RWPE2 (cell line): Measurements from ENCODE around the gene KDF1.
A peak's percentile ranks its signal among the peaks of the same experiment; 100 is the strongest.
"Not testable (repeated sequence)": the region's sequence is repeated elsewhere in the genome, so short reads cannot be mapped to it uniquely, and the experiment has no call there.

Experiments used
- ATAC-seq: fragments of 200-7000 bp; cut with Tn5 transposase; 3 replicates; pipeline ENCODE4 v1.9.1; 2021; ENCODE audit warnings: low read depth
- DNase-seq: peaks from one replicate; pipeline ENCODE4 v3.0.0-alpha.2; 2020; ENCODE audit warnings: low spot score
- H3K27ac ChIP-seq: fragments of 450-650 bp; 2 replicates; pipeline ENCODE4 v1.5.1; 2017; ENCODE audit warnings: mild to moderate bottlenecking; ENCODE audit not compliant: poor library complexity, severe bottlenecking
- H3K27me3 ChIP-seq: fragments of 250-450 bp; sonication (Bioruptor Pico); 2 replicates; pipeline ENCODE4 v1.5.1; 2021; ENCODE audit warnings: mild to moderate bottlenecking, moderate library complexity; ENCODE audit not compliant: insufficient read depth, poor library complexity, severe bottlenecking
- H3K36me3 ChIP-seq: fragments of 250-450 bp; sonication (Bioruptor Pico); 2 replicates; pipeline ENCODE4 v1.5.1; 2020; ENCODE audit warnings: low read depth, mild to moderate bottlenecking, moderate library complexity
- H3K4me1 ChIP-seq: fragments of 250-450 bp; sonication (Bioruptor Pico); 2 replicates; pipeline ENCODE4 v1.5.1; 2021; ENCODE audit warnings: mild to moderate bottlenecking, moderate library complexity; ENCODE audit not compliant: insufficient read depth, poor library complexity, severe bottlenecking
- H3K4me3 ChIP-seq: fragments of 250-450 bp; sonication (Bioruptor Pico); 2 replicates; pipeline ENCODE4 v1.5.1; 2021; ENCODE audit warnings: mild to moderate bottlenecking, moderate library complexity; ENCODE audit not compliant: severe bottlenecking
- H3K9me3 ChIP-seq: fragments of 250-450 bp; sonication (Bioruptor Pico); 2 replicates; pipeline ENCODE4 v1.5.1; 2021; ENCODE audit warnings: mild to moderate bottlenecking, moderate library complexity; ENCODE audit not compliant: severe bottlenecking
- CTCF ChIP-seq: fragments of 450-650 bp; IDR thresholded peaks from one replicate; pipeline ENCODE4 v1.5.1; 2017; ENCODE audit warnings: mild to moderate bottlenecking, moderate library complexity; ENCODE audit not compliant: poor library complexity, severe bottlenecking

KDF1 gene

GRCh38 chr1:26994020-26994786 is 33.9 kb upstream of the KDF1 start:
- no peak for ATAC-seq
- TF ChIP-seq CTCF = no peak
- peak; percentile 49 for DNase-seq
- peaks cover 46% of the 10 kb centered on the region for H3K4me1 ChIP-seq
- no peaks in the 10 kb centered on the region for H3K27me3 ChIP-seq
- peaks cover 15% of the 10 kb centered on the region for H3K36me3 ChIP-seq
- peak overlapping the region; percentile 98 for H3K27ac ChIP-seq
- H3K9me3 ChIP-seq = no peaks in the 10 kb centered on the region
- peak overlapping the region; percentile 91 for H3K4me3 ChIP-seq

GRCh38 chr1:26993237-26994019 is 33.2 kb upstream of the KDF1 start, which contains the start of gene TRNP1:
Gene TRNP1, plus strand, starts transcription at chr1:26993692. Its CDS starts 95 bp downstream, at chr1:26993787.
- peak within 1 kb of the TSS; percentile 98 for H3K27ac ChIP-seq
- no peak for TF ChIP-seq CTCF
- peaks cover 39% of the 10 kb centered on the region for H3K4me1 ChIP-seq
- peak; percentile 49 for ATAC-seq
- H3K36me3 ChIP-seq = peaks cover 15% of the 10 kb centered on the region
- no peaks in the 10 kb centered on the region for H3K9me3 ChIP-seq
- DNase-seq = peak; percentile 84
- H3K27me3 ChIP-seq = no peaks in the 10 kb centered on the region
- peak within 1 kb of the TSS; percentile 91 for H3K4me3 ChIP-seq

GRCh38 chr1:26991310-26992116 is 31.2 kb upstream of the KDF1 start:
- ATAC-seq = no peak
- Histone ChIP-seq H3K36me3 (peaks cover 15% of the 10 kb centered on the region), H3K27me3 (no peaks in the 10 kb centered on the region), H3K4me1 (peaks cover 23% of the 10 kb centered on the region), H3K4me3 (no peak overlapping the region), H3K9me3 (no peaks in the 10 kb centered on the region), H3K27ac (peak overlapping the region; percentile 58)
- TF ChIP-seq CTCF = no peak
- DNase-seq = peak; percentile 39

GRCh38 chr1:26989403-26990109 is 29.3 kb upstream of the KDF1 start:
- H3K4me3 ChIP-seq, H3K36me3 ChIP-seq, DNase-seq, H3K27me3 ChIP-seq, H3K27ac ChIP-seq, ATAC-seq, H3K9me3 ChIP-seq: not testable (repeated sequence)
- H3K4me1 ChIP-seq = peaks cover 16% of the 10 kb centered on the region
